Retinal pigment epithelial cell (primary cell): Measurements from ENCODE around the gene SPATS2L.

Experiments used
- DNase-seq: peaks from one replicate; pipeline ENCODE4 v3.0.0-alpha.2; 2010; ENCODE audit warnings: low read depth
- H3K4me3 ChIP-seq: 2 replicates; pipeline ENCODE4 v1.5.1; 2011; ENCODE audit warnings: mild to moderate bottlenecking, low read length, control low read depth, moderate library complexity
- CTCF ChIP-seq: conservative IDR thresholded peaks from 2 replicates; pipeline ENCODE4 v1.5.1; 2011; ENCODE audit warnings: low read depth, low read length, control low read depth, inconsistent platforms

The SPATS2L gene

GRCh38 chr2:200448455-200448854, 142.0 kb downstream of the SPATS2L start:
- H3K4me3 ChIP-seq = no peak overlapping the region
- TF ChIP-seq CTCF = no peak
- DNase-seq = no peak

DNA sequence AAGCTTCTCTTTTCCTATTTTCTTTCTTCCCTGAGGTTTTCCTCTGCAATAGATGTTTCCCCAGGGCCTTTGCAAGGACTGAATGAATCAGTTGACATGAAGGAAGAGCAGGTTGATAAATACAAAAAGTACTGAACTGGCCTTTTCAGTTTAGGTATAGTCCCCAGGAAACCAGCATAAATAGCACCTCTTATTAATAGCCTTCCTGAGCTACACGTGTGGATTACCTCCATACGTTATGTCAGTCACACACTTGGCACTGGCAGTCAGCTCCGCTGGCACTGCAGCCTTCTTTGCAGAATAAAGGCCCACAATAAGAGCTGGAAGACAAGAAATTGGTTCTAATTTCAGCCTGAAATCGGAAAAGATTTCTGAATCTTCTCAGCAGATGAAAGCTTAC, 142.7 kb downstream of the SPATS2L start:
- H3K4me3 ChIP-seq = no peak overlapping the region
- DNase-seq = no peak

GRCh38 chr2:200450288-200450687, 143.8 kb downstream of the SPATS2L start:
- no peak for DNase-seq
- H3K4me3 ChIP-seq = no peak overlapping the region
- TF ChIP-seq CTCF = no peak

More for the DNA sequence above, 142.7 kb downstream of the SPATS2L start:
- TF ChIP-seq CTCF = no peak

GRCh38 chr2:200451511-200451910, 145.0 kb downstream of the SPATS2L start:
- no peak for DNase-seq
- no peak overlapping the region for H3K4me3 ChIP-seq
- no peak for TF ChIP-seq CTCF

- no peak overlapping the region for H3K4me3 ChIP-seq
- no peak for DNase-seq
- no peak for TF ChIP-seq CTCF
Measured at GRCh38 chr2:200452377-200452776, 145.9 kb downstream of the SPATS2L start.

- no peak overlapping the region for H3K4me3 ChIP-seq
- no peak for DNase-seq
- TF ChIP-seq CTCF = no peak
Measured at GRCh38 chr2:200453142-200453852, 146.8 kb downstream of the SPATS2L start.

DNA sequence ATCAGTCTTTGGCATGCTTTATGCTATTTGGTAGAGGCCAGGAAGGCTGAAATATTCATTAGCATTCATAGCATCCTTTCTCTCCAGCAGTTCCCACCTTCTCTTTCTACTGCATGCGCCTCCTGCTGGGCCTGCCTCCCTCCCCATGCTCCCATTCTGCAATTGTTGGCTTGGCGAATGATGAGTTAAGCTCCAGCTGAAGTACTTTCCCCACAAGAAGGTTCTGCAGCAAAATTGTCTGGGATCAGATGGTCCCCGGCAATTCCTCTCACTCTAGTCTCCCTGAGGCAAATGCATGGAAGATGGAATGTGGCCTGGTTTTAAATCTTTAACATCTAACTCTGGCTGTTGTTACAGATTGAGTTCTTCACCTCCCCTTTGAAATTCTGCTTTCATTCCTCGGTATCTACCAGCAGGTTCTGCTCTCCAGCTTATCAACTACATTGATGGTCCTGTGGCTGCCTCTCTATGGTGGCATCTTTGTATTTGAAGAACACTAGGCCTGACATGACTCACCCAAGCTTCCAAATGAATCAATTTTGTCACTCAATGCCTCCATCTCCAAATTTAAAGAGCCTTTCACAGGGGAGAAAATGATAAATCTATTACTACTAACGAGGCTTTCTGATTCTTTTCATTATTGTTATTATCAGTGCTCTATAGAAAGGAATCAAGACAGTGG, 147.5 kb downstream of the SPATS2L start:
- no peak for DNase-seq
- no peak overlapping the region for H3K4me3 ChIP-seq
- TF ChIP-seq CTCF = no peak
